ENCODE measurements around the gene EFCC1. TPM values are rescaled to one million over a fixed set of nuclear protein-coding genes. Genes with fewer than 3 reads are reported as not detected.
A peak's percentile ranks its signal among the peaks of the same experiment; 100 is the strongest.

Gene EFCC1
- total RNA-seq, 4 donors from 2014 or later = 0.19 to 2.9 (median 0.48) TPM

DNA sequence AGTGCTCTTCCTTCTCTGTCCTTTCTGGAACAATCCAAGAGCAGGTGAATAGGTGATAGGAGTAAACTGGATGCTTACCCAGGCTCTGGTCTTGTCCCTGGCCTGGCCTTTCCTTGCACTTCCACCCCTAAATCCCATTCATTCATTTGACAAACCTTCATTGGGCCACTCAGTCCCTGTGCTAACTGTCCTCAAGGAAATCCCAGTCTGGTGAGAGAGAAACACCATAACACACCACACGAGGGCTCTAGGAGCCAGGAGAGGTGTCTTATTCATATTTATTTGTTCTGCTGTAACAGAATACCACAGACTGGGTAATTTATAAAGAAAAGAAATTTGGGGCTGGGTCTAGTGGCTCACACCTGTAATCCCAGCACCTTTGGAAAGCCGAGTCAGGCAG is 22.8 kb downstream of the EFCC1 start:
- H3K4me3 ChIP-seq = no peak overlapping the region
- no peaks in the 10 kb centered on the region for H3K27me3 ChIP-seq
- TF ChIP-seq, protein P1, sequence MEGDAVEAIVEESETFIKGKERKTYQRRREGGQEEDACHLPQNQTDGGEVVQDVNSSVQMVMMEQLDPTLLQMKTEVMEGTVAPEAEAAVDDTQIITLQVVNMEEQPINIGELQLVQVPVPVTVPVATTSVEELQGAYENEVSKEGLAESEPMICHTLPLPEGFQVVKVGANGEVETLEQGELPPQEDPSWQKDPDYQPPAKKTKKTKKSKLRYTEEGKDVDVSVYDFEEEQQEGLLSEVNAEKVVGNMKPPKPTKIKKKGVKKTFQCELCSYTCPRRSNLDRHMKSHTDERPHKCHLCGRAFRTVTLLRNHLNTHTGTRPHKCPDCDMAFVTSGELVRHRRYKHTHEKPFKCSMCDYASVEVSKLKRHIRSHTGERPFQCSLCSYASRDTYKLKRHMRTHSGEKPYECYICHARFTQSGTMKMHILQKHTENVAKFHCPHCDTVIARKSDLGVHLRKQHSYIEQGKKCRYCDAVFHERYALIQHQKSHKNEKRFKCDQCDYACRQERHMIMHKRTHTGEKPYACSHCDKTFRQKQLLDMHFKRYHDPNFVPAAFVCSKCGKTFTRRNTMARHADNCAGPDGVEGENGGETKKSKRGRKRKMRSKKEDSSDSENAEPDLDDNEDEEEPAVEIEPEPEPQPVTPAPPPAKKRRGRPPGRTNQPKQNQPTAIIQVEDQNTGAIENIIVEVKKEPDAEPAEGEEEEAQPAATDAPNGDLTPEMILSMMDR (IDR thresholded peaks at IDR 0.05) = peak in 2 of 6 experiments; percentile 17 to 27
- no peak for TF ChIP-seq POLR2A (IDR thresholded peaks at IDR 0.05)
- peak overlapping the region in 1 of 4 donors; percentile 43 for H3K27ac ChIP-seq
- DNase-seq = no peak
- H3K4me1 ChIP-seq = peaks cover 9 to 66% (median 22%) of the 10 kb centered on the region in 3 donors
- H3K9me3 ChIP-seq = no peaks in the 10 kb centered on the region
- no peaks in the 10 kb centered on the region for H3K36me3 ChIP-seq
- intact Hi-C loops (cut with DNase I) = no loop called here
- WGBS, 2 donors = 44 to 80% methylated on average over 1 to 2 of the region's 2 CpGs

DNA sequence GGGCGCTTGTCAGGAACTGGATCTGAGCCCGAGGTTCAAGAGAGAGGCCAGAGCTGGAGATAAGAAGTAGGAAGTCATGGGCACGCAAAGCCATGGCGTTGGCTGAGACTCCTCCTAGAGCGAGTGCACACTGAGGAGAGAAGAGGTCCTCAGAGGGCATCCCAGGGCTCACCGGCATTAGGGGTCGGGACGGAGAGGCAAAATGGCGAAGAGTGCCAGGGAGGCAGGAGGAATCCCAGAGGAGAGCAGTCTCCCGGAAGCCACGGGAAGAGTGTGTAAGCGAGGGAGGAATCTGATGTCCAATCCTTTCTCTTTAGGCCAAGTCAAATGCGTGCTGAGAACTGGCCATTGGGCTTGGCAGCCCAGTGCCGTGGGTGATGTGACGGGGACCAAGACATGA is 24.0 kb downstream of the EFCC1 start:
- Histone ChIP-seq H3K36me3 (no peaks in the 10 kb centered on the region), H3K27ac (peak overlapping the region in 3 of 4 donors; percentile 65 to 72 (median 71)), H3K27me3 (no peaks in the 10 kb centered on the region), H3K4me1 (peaks cover 9 to 66% (median 22%) of the 10 kb centered on the region in 3 donors), H3K9me3 (no peaks in the 10 kb centered on the region), H3K4me3 (no peak overlapping the region)
- no peak for DNase-seq
- 82 to 93% methylated on average over 14 to 15 of the region's 15 CpGs for WGBS, 2 donors
- intact Hi-C loops (cut with DNase I) = no loop called here
- TF ChIP-seq, protein P1 (IDR thresholded peaks at IDR 0.05) = no peak
- no peak for TF ChIP-seq POLR2A (IDR thresholded peaks at IDR 0.05)

DNA sequence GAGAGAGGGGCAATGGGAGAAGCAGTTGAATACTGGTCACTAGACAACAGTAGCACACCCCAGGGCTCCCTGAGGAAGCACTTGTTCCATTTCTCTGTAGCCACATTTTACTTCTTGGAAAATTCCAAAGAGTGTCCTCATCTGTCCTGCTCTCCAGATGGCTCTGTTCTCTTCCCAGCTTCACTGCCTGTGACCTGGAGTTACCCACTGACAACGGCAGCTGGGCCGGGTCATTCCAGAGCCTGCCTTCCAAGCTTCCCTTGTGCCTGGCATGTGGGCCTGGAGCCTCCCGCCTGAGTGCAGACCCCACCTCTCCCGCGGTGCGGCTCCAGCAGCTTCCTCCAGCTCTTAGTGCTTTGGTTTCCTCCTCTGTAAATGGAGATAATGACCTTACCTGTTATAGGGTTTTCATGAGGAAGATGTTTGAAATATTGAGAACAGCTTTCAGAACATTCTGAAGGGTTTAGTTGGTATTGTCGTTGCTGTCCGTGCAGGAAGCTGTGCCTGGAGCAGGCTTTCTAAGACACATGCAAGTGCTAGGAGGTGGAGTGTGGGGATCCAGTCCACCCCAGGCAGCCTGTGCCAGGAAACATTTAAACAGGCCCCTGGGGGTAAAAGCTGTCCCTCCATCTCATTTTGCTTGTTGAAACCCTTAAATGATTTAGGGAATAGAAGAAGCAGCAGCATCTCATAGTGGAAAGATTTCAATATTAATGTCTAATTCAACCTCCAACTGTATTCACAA is 24.8 kb downstream of the EFCC1 start:
- Histone ChIP-seq H3K4me3 (no peak overlapping the region), H3K36me3 (no peaks in the 10 kb centered on the region), H3K9me3 (no peaks in the 10 kb centered on the region), H3K27ac (peak overlapping the region in 3 of 4 donors; percentile 65 to 72 (median 71)), H3K27me3 (no peaks in the 10 kb centered on the region), H3K4me1 (peaks cover 9 to 61% (median 22%) of the 10 kb centered on the region in 3 donors)
- WGBS, 2 donors = 58 to 61% methylated on average over 7 to 8 of the region's 8 CpGs
- DNase-seq = no peak
- intact Hi-C loops (cut with DNase I) = no loop called here
- TF ChIP-seq POLR2A (IDR thresholded peaks at IDR 0.05) = no peak
- TF ChIP-seq, protein P1 (IDR thresholded peaks at IDR 0.05) = no peak

DNA sequence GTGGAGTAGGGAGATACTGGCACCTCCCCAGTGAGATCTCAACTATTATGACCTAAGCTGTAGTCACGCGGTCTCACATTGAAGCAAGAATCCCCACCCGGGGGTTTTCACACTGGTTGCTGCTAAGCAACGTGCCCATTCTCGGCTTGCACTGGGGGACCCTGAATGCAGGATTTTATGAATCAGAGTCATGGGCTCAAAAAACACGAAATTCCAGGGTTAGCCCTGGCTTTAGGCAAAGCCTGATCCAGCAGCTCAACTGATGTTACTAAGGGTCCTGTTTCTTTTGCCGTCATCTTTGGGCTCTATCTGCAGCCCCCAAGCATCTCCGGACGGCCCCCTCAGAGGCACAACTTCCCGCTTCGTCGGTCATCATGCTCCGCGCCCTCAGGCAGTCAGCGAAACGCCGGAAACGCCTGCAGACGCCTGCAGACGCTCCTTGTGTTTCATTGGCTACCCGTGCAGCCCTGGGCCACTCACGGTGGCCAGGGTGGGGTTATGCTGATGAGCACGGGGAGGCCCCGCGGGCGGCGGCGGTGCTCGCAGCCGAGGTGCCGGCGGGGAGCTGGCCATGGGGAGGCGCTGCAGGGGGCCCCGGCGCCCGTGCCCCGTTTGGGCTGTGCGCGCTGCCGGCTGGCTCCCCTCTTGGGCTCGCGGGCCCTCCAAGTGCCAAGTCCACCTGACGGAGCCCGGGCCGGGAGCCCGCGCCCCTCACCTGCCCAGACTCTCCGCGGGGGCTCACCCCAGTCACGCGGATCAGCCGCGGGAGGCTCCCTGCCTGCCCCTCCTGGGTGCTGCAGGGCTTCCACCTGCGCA is 25.8 kb downstream of the EFCC1 start:
- WGBS, 2 donors = 18 to 26% methylated on average over 6 to 14 of the region's 54 CpGs
- intact Hi-C loops (cut with DNase I) = no loop called here
- DNase-seq = peak; percentile 67
- Histone ChIP-seq H3K27me3 (no peaks in the 10 kb centered on the region), H3K9me3 (no peaks in the 10 kb centered on the region), H3K4me3 (peak overlapping the region; percentile 28 to 72 (median 48)), H3K36me3 (no peaks in the 10 kb centered on the region), H3K4me1 (peaks cover 9 to 53% (median 20%) of the 10 kb centered on the region in 3 donors), H3K27ac (peak overlapping the region; percentile 30 to 72 (median 68))
- peak in 3 of 4 donors; percentile 26 to 47 (median 46) for TF ChIP-seq POLR2A (IDR thresholded peaks at IDR 0.05)
- TF ChIP-seq, protein P1 (IDR thresholded peaks at IDR 0.05) = peak; percentile 55 to 79 (median 74)

DNA sequence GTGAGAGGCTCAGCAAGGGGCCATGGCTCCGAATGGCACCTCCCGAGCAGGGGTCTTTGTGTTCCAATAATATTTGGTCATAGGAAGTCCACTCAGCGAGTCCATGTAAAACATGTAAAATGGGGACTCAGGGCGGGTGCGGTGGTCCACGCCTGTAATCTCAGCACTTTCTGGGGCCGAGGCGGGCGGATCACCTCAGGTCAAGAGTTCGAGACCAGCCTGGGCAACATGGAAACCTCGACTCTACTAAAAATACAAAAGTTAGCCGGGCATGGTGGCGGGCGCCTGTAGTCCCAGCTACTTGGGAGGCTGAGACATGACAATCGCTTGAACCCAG is 26.4 kb downstream of the EFCC1 start:
- WGBS, 2 donors = 80 to 100% methylated on average over 8 to 10 of the region's 15 CpGs
- intact Hi-C loops (cut with DNase I) = no loop called here
- peaks cover 9 to 47% (median 18%) of the 10 kb centered on the region in 3 donors for H3K4me1 ChIP-seq

More for the DNA sequence above, 26.4 kb downstream of the EFCC1 start:
- Histone ChIP-seq H3K36me3 (peaks cover 0 to under 1% (median 0%) of the 10 kb centered on the region in 3 donors), H3K27ac (peak overlapping the region; percentile 30 to 72 (median 66)), H3K4me3 (peak overlapping the region; percentile 28 to 72 (median 48)), H3K9me3 (no peaks in the 10 kb centered on the region), H3K27me3 (no peaks in the 10 kb centered on the region)
- DNase-seq = no peak
- TF ChIP-seq POLR2A (IDR thresholded peaks at IDR 0.05) = no peak
- TF ChIP-seq, protein P1 (IDR thresholded peaks at IDR 0.05) = no peak

Data from esophagus squamous epithelium (tissue), 5 donors.